Measurements from ENCODE around the gene ALDOB.

The ALDOB gene

GRCh38 chr9:101419863-101420262 is 15.7 kb downstream of the ALDOB start:
- Mint-ChIP-seq H3K4me1 (no peaks in the 10 kb centered on the region), H3K4me3 (no peak overlapping the region), H3K36me3 (peaks cover 17% of the 10 kb centered on the region), H3K9me3 (peaks cover 14% of the 10 kb centered on the region), H3K27ac (no peak overlapping the region), H3K27me3 (no peaks in the 10 kb centered on the region)
- no peak for ATAC-seq

GRCh38 chr9:101418518-101419430 is 16.8 kb downstream of the ALDOB start:
- Mint-ChIP-seq H3K4me1 (no peaks in the 10 kb centered on the region), H3K36me3 (peaks cover 26% of the 10 kb centered on the region), H3K27ac (no peak overlapping the region), H3K4me3 (no peak overlapping the region), H3K27me3 (no peaks in the 10 kb centered on the region), H3K9me3 (peaks cover 20% of the 10 kb centered on the region)
- no peak for ATAC-seq

GRCh38 chr9:101417977-101418376 is 17.6 kb downstream of the ALDOB start:
- Mint-ChIP-seq H3K4me3 (no peak overlapping the region), H3K27me3 (no peaks in the 10 kb centered on the region), H3K27ac (no peak overlapping the region), H3K9me3 (peaks cover 22% of the 10 kb centered on the region), H3K36me3 (peaks cover 34% of the 10 kb centered on the region), H3K4me1 (no peaks in the 10 kb centered on the region)
- no peak for ATAC-seq

- no peaks in the 10 kb centered on the region for H3K4me1 Mint-ChIP-seq
- no peak overlapping the region for H3K4me3 Mint-ChIP-seq
- H3K9me3 Mint-ChIP-seq: peaks cover 27% of the 10 kb centered on the region
- ATAC-seq: no peak
- H3K27me3 Mint-ChIP-seq: no peaks in the 10 kb centered on the region
- H3K27ac Mint-ChIP-seq: no peak overlapping the region
- peaks cover 40% of the 10 kb centered on the region for H3K36me3 Mint-ChIP-seq
These were observed 18.2 kb downstream of the ALDOB start for GRCh38 chr9:101417389-101417788.

GRCh38 chr9:101415578-101415977 is 20.0 kb downstream of the ALDOB start:
- H3K27ac Mint-ChIP-seq: no peak overlapping the region
- peaks cover 46% of the 10 kb centered on the region for H3K36me3 Mint-ChIP-seq
- no peaks in the 10 kb centered on the region for H3K27me3 Mint-ChIP-seq
- peaks cover 30% of the 10 kb centered on the region for H3K9me3 Mint-ChIP-seq
- H3K4me3 Mint-ChIP-seq: no peak overlapping the region
- no peaks in the 10 kb centered on the region for H3K4me1 Mint-ChIP-seq
- no peak for ATAC-seq

- no peak overlapping the region for H3K27ac Mint-ChIP-seq
- no peak for ATAC-seq
- no peak overlapping the region for H3K4me3 Mint-ChIP-seq
- no peaks in the 10 kb centered on the region for H3K27me3 Mint-ChIP-seq
- peaks cover 30% of the 10 kb centered on the region for H3K9me3 Mint-ChIP-seq
- H3K4me1 Mint-ChIP-seq: no peaks in the 10 kb centered on the region
- peaks cover 47% of the 10 kb centered on the region for H3K36me3 Mint-ChIP-seq
These were observed 20.7 kb downstream of the ALDOB start for GRCh38 chr9:101414839-101415238.

GRCh38 chr9:101409079-101409477 is 26.5 kb downstream of the ALDOB start:
- Mint-ChIP-seq H3K4me1 (no peaks in the 10 kb centered on the region), H3K27ac (no peak overlapping the region), H3K36me3 (peaks cover 80% of the 10 kb centered on the region), H3K4me3 (no peak overlapping the region), H3K9me3 (peaks cover 37% of the 10 kb centered on the region), H3K27me3 (no peaks in the 10 kb centered on the region)
- ATAC-seq: no peak

GRCh38 chr9:101408374-101409078 is 27.0 kb downstream of the ALDOB start:
- no peaks in the 10 kb centered on the region for H3K27me3 Mint-ChIP-seq
- no peak for ATAC-seq
- H3K4me1 Mint-ChIP-seq: peaks cover 6% of the 10 kb centered on the region
- peaks cover 80% of the 10 kb centered on the region for H3K36me3 Mint-ChIP-seq
- peaks cover 37% of the 10 kb centered on the region for H3K9me3 Mint-ChIP-seq
- H3K4me3 Mint-ChIP-seq: no peak overlapping the region
- no peak overlapping the region for H3K27ac Mint-ChIP-seq

GRCh38 chr9:101403516-101404285 is 31.9 kb downstream of the ALDOB start:
- no peaks in the 10 kb centered on the region for H3K27me3 Mint-ChIP-seq
- H3K27ac Mint-ChIP-seq: no peak overlapping the region
- H3K4me3 Mint-ChIP-seq: no peak overlapping the region
- H3K4me1 Mint-ChIP-seq: peaks cover 40% of the 10 kb centered on the region
- no peak for ATAC-seq
- H3K9me3 Mint-ChIP-seq: peaks cover 28% of the 10 kb centered on the region
- H3K36me3 Mint-ChIP-seq: peaks cover 85% of the 10 kb centered on the region

- Mint-ChIP-seq H3K36me3 (peaks cover 59% of the 10 kb centered on the region), H3K27ac (peak overlapping the region; percentile 91), H3K9me3 (peaks cover 12% of the 10 kb centered on the region), H3K27me3 (no peaks in the 10 kb centered on the region), H3K4me3 (peak overlapping the region; percentile 90), H3K4me1 (peaks cover 62% of the 10 kb centered on the region)
- no peak for ATAC-seq
These were observed 35.5 kb downstream of the ALDOB start for GRCh38 chr9:101400120-101400519.

- H3K9me3 Mint-ChIP-seq: peaks cover 11% of the 10 kb centered on the region
- peak overlapping the region; percentile 91 for H3K27ac Mint-ChIP-seq
- peaks cover 67% of the 10 kb centered on the region for H3K4me1 Mint-ChIP-seq
- H3K36me3 Mint-ChIP-seq: peaks cover 59% of the 10 kb centered on the region
- peak overlapping the region; percentile 90 for H3K4me3 Mint-ChIP-seq
- H3K27me3 Mint-ChIP-seq: no peaks in the 10 kb centered on the region
- ATAC-seq: no peak
These were observed 36.0 kb downstream of the ALDOB start for GRCh38 chr9:101399643-101399970.

GRCh38 chr9:101398930-101399642 is 36.5 kb downstream of the ALDOB start:
- H3K27me3 Mint-ChIP-seq: no peaks in the 10 kb centered on the region
- peaks cover 59% of the 10 kb centered on the region for H3K36me3 Mint-ChIP-seq
- peaks cover 11% of the 10 kb centered on the region for H3K9me3 Mint-ChIP-seq
- peak overlapping the region; percentile 91 for H3K27ac Mint-ChIP-seq
- peaks cover 73% of the 10 kb centered on the region for H3K4me1 Mint-ChIP-seq
- peak overlapping the region; percentile 90 for H3K4me3 Mint-ChIP-seq
- peak; percentile 11 for ATAC-seq

- Mint-ChIP-seq H3K27me3 (no peaks in the 10 kb centered on the region), H3K27ac (peak within 1 kb of the TSS; percentile 91), H3K4me1 (peaks cover 65% of the 10 kb centered on the region), H3K4me3 (peak within 1 kb of the TSS; percentile 90), H3K9me3 (peaks cover 7% of the 10 kb centered on the region), H3K36me3 (peaks cover 58% of the 10 kb centered on the region)
- ATAC-seq: peak; percentile 99
These were observed 37.3 kb downstream of the ALDOB start, which contains the start of the genes MRPL50 and ZNF189 for GRCh38 chr9:101398068-101398929. MRPL50 (minus strand) TSS chr9:101398618; CDS start chr9:101398592, 26 bp downstream. ZNF189 (plus strand) TSS chr9:101398851; CDS start chr9:101399157, 306 bp downstream.

GRCh38 chr9:101397746-101398067 is 37.9 kb downstream of the ALDOB start:
- Mint-ChIP-seq H3K27ac (peak overlapping the region; percentile 91), H3K9me3 (peaks cover 7% of the 10 kb centered on the region), H3K27me3 (no peaks in the 10 kb centered on the region), H3K36me3 (peaks cover 58% of the 10 kb centered on the region), H3K4me3 (peak overlapping the region; percentile 90), H3K4me1 (peaks cover 64% of the 10 kb centered on the region)
- ATAC-seq: no peak

Data from stimulated activated memory B cell treated with anti-CD40 and anti-IgM and Interleukin-4, amounts not matched to agents 10 μg/mL and 1 μg/mL and 100 μg/mL, for 72 hours (primary cell).